Measurements from ENCODE around the gene CTNNA3. TPM values are rescaled to one million over a fixed set of nuclear protein-coding genes. Genes with fewer than 3 reads are reported as not detected.

Gene CTNNA3
- total RNA-seq, 6 experiments from 2014 or later, result 0.19 to 3.6 (median 1.2) TPM

DNA sequence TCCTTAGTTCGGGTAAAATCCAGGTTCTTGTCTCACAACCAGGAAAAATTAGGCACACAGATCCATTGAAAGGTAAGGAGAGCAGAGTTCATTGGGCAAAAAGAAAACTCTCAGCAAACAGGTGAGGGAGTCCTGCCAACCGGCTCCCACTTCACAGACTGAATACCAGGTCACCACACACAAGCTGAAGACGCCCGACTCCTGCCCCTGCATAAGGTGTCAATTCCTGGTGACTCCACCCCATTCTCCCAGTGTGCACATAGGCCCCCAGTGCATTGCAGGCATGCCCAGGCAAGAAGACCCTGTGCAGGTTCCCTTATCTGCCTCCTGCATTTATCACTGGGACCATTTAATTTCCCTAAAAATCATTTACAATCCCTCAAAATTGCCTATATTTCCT lies 415.6 kb downstream of the CTNNA3 start:
- no peaks in the 10 kb centered on the region for H3K9me3 ChIP-seq
- no peaks in the 10 kb centered on the region for H3K27me3 ChIP-seq
- no peak for DNase-seq
- no peak overlapping the region for H3K4me3 ChIP-seq
- no peaks in the 10 kb centered on the region for H3K36me3 ChIP-seq
- no peak for TF ChIP-seq POLR2A (IDR thresholded peaks at IDR 0.05)
- TF ChIP-seq, protein P1, sequence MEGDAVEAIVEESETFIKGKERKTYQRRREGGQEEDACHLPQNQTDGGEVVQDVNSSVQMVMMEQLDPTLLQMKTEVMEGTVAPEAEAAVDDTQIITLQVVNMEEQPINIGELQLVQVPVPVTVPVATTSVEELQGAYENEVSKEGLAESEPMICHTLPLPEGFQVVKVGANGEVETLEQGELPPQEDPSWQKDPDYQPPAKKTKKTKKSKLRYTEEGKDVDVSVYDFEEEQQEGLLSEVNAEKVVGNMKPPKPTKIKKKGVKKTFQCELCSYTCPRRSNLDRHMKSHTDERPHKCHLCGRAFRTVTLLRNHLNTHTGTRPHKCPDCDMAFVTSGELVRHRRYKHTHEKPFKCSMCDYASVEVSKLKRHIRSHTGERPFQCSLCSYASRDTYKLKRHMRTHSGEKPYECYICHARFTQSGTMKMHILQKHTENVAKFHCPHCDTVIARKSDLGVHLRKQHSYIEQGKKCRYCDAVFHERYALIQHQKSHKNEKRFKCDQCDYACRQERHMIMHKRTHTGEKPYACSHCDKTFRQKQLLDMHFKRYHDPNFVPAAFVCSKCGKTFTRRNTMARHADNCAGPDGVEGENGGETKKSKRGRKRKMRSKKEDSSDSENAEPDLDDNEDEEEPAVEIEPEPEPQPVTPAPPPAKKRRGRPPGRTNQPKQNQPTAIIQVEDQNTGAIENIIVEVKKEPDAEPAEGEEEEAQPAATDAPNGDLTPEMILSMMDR (IDR thresholded peaks at IDR 0.05), result no peak
- intact Hi-C loops (cut with DNase I), result no loop called here
- no peaks in the 10 kb centered on the region for H3K4me1 ChIP-seq
- WGBS (ENCODE audit: insufficient coverage, low coverage, low lambda C conversion rate, missing lambda C conversion rate), result 66% methylated on average over 3 of the region's 4 CpGs
- ATAC-seq, result peak in 1 of 4 donors; percentile 29
- no peak overlapping the region for H3K27ac ChIP-seq

DNA sequence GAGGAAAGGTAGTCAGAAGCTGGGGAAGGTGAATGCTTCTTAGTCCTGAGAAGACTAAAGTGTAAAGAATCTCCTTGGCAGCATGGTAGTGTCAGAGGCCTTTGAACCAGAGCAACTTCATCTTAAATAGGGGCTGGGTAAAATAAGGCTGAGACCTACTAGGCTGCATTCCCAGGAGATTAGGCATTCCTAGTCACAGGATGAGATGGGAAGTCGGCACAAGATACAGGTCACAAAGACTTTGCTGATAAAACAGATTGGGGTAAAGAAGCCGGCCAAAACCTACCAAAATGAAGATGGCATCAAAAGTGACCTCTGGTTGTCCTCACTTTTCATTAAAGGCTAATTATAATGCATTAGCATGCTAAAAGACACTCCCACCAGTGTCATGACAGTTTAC lies 418.6 kb downstream of the CTNNA3 start:
- ATAC-seq (no peak), DNase-seq (no peak)
- H3K9me3 ChIP-seq, result no peaks in the 10 kb centered on the region
- H3K27ac ChIP-seq, result no peak overlapping the region
- no peaks in the 10 kb centered on the region for H3K36me3 ChIP-seq
- 92% methylated on average over 2 of the region's 2 CpGs for WGBS (ENCODE audit: insufficient coverage, low coverage, low lambda C conversion rate, missing lambda C conversion rate)
- no peaks in the 10 kb centered on the region for H3K27me3 ChIP-seq
- intact Hi-C loops (cut with DNase I), result no loop called here
- H3K4me3 ChIP-seq, result no peak overlapping the region
- TF ChIP-seq POLR2A (IDR thresholded peaks at IDR 0.05), result no peak
- TF ChIP-seq, protein P1 (IDR thresholded peaks at IDR 0.05), result no peak
- H3K4me1 ChIP-seq, result no peaks in the 10 kb centered on the region

DNA sequence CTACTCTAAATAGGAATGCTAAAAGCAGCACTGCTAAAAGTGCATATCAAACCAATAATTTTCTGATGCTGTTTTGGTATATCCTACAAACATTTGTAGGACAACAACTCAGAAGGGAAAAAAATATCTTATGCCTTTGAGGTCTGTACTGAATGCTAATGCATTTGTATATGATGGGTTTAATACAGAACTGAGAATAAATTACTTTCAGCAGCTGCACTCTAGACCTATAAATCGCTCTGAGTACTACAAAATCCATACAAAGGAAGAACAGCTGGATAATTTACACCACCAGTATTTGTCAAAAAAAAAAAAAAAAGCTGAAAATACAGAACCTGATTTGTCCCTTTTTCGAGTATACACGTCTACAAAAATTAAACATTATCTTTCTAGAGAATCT lies 426.2 kb downstream of the CTNNA3 start:
- Histone ChIP-seq H3K9me3 (no peaks in the 10 kb centered on the region), H3K4me1 (no peaks in the 10 kb centered on the region), H3K36me3 (no peaks in the 10 kb centered on the region), H3K27ac (no peak overlapping the region), H3K4me3 (no peak overlapping the region), H3K27me3 (no peaks in the 10 kb centered on the region)
- intact Hi-C loops (cut with DNase I), result no loop called here
- TF ChIP-seq, protein P1 (IDR thresholded peaks at IDR 0.05), result no peak
- no peak for TF ChIP-seq POLR2A (IDR thresholded peaks at IDR 0.05)
- DNase-seq, result no peak
- WGBS (ENCODE audit: insufficient coverage, low coverage, low lambda C conversion rate, missing lambda C conversion rate), result 57% methylated on average over 3 of the region's 3 CpGs
- no peak for ATAC-seq

DNA sequence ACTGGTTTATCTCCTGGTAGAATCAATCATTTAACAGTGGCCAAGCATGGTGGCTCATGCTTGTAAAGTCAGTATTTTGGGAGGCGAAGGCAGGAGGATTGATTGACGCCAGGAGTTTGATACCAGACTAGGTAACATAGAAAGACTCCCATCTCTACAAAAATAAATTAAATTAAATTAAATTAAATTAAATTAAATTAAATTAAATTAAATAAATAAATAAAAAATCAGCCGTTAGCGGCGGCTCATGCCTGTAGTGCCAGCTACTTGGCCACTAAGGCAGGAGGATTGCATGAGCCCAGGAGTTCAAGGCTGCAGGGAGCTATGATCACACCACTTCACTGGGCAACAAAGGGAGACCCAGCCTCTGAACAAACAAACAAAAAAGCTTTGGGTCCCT lies 427.8 kb downstream of the CTNNA3 start:
- Histone ChIP-seq H3K27me3 (no peaks in the 10 kb centered on the region), H3K4me3 (no peak overlapping the region), H3K9me3 (no peaks in the 10 kb centered on the region), H3K27ac (no peak overlapping the region), H3K36me3 (no peaks in the 10 kb centered on the region), H3K4me1 (no peaks in the 10 kb centered on the region)
- intact Hi-C loops (cut with DNase I), result no loop called here
- ATAC-seq (no peak), DNase-seq (no peak)
- WGBS (ENCODE audit: insufficient coverage, low coverage, low lambda C conversion rate, missing lambda C conversion rate), result 86% methylated on average over 5 of the region's 5 CpGs
- no peak for TF ChIP-seq POLR2A (IDR thresholded peaks at IDR 0.05)
- TF ChIP-seq, protein P1 (IDR thresholded peaks at IDR 0.05), result no peak

DNA sequence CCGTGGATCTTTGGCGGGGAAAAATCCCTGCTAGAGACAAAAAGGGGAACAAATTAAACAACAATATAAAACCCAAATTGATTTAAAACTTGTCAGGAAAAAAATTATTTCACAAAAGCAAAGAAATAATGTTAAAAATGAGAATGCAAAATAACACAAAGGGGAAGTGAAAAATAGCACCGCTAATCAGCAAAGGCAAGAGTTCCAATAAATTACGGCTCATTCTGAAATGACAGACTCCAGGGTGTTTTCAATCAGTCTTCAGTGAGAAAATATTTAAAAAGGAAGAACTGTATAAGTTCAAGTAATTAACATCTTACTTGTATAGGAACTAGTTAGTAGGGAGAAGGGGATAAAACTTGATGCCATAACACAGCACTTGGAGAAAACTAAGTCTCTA lies 433.3 kb downstream of the CTNNA3 start:
- Histone ChIP-seq H3K4me3 (no peak overlapping the region), H3K4me1 (peaks cover 0 to 18% (median 0%) of the 10 kb centered on the region in 4 donors), H3K27me3 (no peaks in the 10 kb centered on the region), H3K9me3 (no peaks in the 10 kb centered on the region), H3K36me3 (no peaks in the 10 kb centered on the region), H3K27ac (no peak overlapping the region)
- ATAC-seq (no peak), DNase-seq (no peak)
- TF ChIP-seq, protein P1 (IDR thresholded peaks at IDR 0.05), result no peak
- no peak for TF ChIP-seq POLR2A (IDR thresholded peaks at IDR 0.05)
- intact Hi-C loops (cut with DNase I), result no loop called here
- 56% methylated on average over 4 of the region's 4 CpGs for WGBS (ENCODE audit: insufficient coverage, low coverage, low lambda C conversion rate, missing lambda C conversion rate)

All from right lobe of liver (tissue), 6 donors.